ENCODE results near the gene APOL6. TPM values are rescaled to one million over a fixed set of nuclear protein-coding genes. Genes with fewer than 3 reads are reported as not detected.

The APOL6 gene
- total and polyA plus RNA-seq, 10 of the 15 experiments (the other 5 are each of a cell fraction or from before 2014, with no cell fraction given), result 4.3 to 22.9 (median 9.3) TPM

DNA sequence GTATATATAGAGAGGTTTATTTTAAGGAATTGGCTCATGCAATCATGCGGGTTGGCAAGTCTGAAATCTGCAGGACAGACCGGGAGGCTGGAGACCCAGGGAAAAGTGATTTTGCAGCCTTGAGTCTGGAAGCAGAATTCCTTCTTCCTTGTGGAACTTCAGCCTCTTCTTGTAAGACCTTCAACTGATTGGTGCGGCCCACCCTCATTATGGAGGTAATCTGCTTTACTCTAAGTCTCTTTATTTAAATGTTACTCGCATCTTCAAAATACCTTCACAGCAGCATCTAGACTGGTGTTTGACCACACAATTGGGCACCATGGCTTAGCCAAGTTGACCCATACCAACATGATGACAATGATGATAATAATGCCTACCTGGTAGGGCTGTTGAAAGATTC is 48.9 kb upstream of the APOL6 start:
- H3K9me3 ChIP-seq (replicated peaks; ENCODE audit: control insufficient read depth, insufficient read depth, low read length), result no peaks in the 10 kb centered on the region
- SMC1A ChIA-PET (ENCODE audit: uncharacterized antibody, unreplicated experiment), result no interaction called here
- no peaks in the 10 kb centered on the region for H3K27me3 ChIP-seq (replicated peaks in 1 of 2; ENCODE audit: control insufficient read depth in 2 of 2, insufficient read depth in 2 of 2, low read length in 1 of 2)
- FAIRE-seq (no peak), DNase-seq (ENCODE audit: low read depth, low spot score) (no peak), ATAC-seq (no peak)
- POLR2A ChIA-PET, result no interaction called here
- no peaks in the 10 kb centered on the region for H4K20me1 ChIP-seq (ENCODE audit: control insufficient read depth, insufficient read depth)
- CTCF ChIA-PET, result no interaction called here
- no peak overlapping the region for H3K9ac ChIP-seq (ENCODE audit: control insufficient read depth, insufficient read depth, low read length)
- in situ Hi-C loops (cut with MboI) (no loop called here), intact Hi-C loops (cut with micrococcal nuclease; ENCODE audit: unreplicated experiment) (no loop called here)
- no peak overlapping the region for H3K27ac ChIP-seq (ENCODE audit: control insufficient read depth, insufficient read depth)
- no peak overlapping the region for H3K4me2 ChIP-seq (ENCODE audit: control insufficient read depth, insufficient read depth)
- TF ChIP-seq SMAD1 (IDR thresholded peaks at IDR 0.05; ENCODE audit: low read depth, partially characterized antibody) (no peak), SP1 (IDR thresholded peaks at IDR 0.05; ENCODE audit: low read depth, low read length) (no peak), ZNF384 (IDR thresholded peaks at IDR 0.05; ENCODE audit: borderline replicate concordance, low read depth, low read length) (no peak), TCF7 (IDR thresholded peaks at IDR 0.05; ENCODE audit: borderline replicate concordance) (no peak), NR2C1 (IDR thresholded peaks at IDR 0.05) (no peak), MYC (IDR thresholded peaks at IDR 0.05; ENCODE audit: insufficient read depth, insufficient read length, insufficient replicate concordance, low read length, severe bottlenecking) (no peak), BMI1 (IDR thresholded peaks at IDR 0.05; ENCODE audit: borderline replicate concordance) (no peak), CREB1 (IDR thresholded peaks at IDR 0.05; ENCODE audit: low read depth) (no peak), SIX5 (IDR thresholded peaks at IDR 0.05; ENCODE audit: low read depth, low read length, severe bottlenecking) (no peak), EP300 (IDR thresholded peaks at IDR 0.05; ENCODE audit: borderline replicate concordance in 1 of 2, control insufficient read depth in 1 of 2, low read depth in 2 of 2, low read length in 2 of 2) (no peak), POLR2AphosphoS2 (IDR thresholded peaks at IDR 0.05; ENCODE audit: low read depth, low read length) (no peak), USF2 (IDR thresholded peaks at IDR 0.05; ENCODE audit: borderline replicate concordance, low read depth, low read length) (no peak), GATAD2B (conservative IDR thresholded peaks at IDR 0.05; ENCODE audit: low read depth) (no peak), CHD2 (IDR thresholded peaks at IDR 0.05; ENCODE audit: borderline replicate concordance, low read depth, low read length) (no peak), SREBF2 (IDR thresholded peaks at IDR 0.05; ENCODE audit: low read length) (no peak), YY1 (IDR thresholded peaks at IDR 0.05; ENCODE audit: low read depth, low read length) (no peak), RUNX3 (IDR thresholded peaks at IDR 0.05; ENCODE audit: low read length) (no peak), IKZF2 (IDR thresholded peaks at IDR 0.05) (no peak)
- TF ChIP-seq, protein P1, sequence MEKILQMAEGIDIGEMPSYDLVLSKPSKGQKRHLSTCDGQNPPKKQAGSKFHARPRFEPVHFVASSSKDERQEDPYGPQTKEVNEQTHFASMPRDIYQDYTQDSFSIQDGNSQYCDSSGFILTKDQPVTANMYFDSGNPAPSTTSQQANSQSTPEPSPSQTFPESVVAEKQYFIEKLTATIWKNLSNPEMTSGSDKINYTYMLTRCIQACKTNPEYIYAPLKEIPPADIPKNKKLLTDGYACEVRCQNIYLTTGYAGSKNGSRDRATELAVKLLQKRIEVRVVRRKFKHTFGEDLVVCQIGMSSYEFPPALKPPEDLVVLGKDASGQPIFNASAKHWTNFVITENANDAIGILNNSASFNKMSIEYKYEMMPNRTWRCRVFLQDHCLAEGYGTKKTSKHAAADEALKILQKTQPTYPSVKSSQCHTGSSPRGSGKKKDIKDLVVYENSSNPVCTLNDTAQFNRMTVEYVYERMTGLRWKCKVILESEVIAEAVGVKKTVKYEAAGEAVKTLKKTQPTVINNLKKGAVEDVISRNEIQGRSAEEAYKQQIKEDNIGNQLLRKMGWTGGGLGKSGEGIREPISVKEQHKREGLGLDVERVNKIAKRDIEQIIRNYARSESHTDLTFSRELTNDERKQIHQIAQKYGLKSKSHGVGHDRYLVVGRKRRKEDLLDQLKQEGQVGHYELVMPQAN (conservative IDR thresholded peaks at IDR 0.05), result no peak
- TF ChIP-seq, protein P2, sequence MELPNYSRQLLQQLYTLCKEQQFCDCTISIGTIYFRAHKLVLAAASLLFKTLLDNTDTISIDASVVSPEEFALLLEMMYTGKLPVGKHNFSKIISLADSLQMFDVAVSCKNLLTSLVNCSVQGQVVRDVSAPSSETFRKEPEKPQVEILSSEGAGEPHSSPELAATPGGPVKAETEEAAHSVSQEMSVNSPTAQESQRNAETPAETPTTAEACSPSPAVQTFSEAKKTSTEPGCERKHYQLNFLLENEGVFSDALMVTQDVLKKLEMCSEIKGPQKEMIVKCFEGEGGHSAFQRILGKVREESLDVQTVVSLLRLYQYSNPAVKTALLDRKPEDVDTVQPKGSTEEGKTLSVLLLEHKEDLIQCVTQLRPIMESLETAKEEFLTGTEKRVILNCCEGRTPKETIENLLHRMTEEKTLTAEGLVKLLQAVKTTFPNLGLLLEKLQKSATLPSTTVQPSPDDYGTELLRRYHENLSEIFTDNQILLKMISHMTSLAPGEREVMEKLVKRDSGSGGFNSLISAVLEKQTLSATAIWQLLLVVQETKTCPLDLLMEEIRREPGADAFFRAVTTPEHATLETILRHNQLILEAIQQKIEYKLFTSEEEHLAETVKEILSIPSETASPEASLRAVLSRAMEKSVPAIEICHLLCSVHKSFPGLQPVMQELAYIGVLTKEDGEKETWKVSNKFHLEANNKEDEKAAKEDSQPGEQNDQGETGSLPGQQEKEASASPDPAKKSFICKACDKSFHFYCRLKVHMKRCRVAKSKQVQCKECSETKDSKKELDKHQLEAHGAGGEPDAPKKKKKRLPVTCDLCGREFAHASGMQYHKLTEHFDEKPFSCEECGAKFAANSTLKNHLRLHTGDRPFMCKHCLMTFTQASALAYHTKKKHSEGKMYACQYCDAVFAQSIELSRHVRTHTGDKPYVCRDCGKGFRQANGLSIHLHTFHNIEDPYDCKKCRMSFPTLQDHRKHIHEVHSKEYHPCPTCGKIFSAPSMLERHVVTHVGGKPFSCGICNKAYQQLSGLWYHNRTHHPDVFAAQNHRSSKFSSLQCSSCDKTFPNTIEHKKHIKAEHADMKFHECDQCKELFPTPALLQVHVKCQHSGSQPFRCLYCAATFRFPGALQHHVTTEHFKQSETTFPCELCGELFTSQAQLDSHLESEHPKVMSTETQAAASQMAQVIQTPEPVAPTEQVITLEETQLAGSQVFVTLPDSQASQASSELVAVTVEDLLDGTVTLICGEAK (IDR thresholded peaks at IDR 0.05; ENCODE audit: borderline replicate concordance), result no peak
- 79% methylated on average over 4 of the region's 4 CpGs for WGBS (ENCODE audit: insufficient coverage, insufficient replicate concordance, low lambda C conversion rate, missing lambda C conversion rate)
- RAD21 ChIA-PET (ENCODE audit: unreplicated experiment), result no interaction called here
- no TSS peak for BruUV-seq (replicated peaks)
- H2AFZ ChIP-seq (ENCODE audit: control insufficient read depth, low read depth, low read length), result no peak overlapping the region
- no peaks in the 10 kb centered on the region for H3K4me1 ChIP-seq (ENCODE audit: control insufficient read depth, insufficient read depth, low read length)
- H3K4me3 ChIP-seq, result no peak overlapping the region
- no peaks in the 10 kb centered on the region for H3K36me3 ChIP-seq (ENCODE audit: control insufficient read depth in 2 of 2, insufficient read depth in 2 of 2, low read length in 1 of 2)
- H3K79me2 ChIP-seq (ENCODE audit: control insufficient read depth, insufficient read depth, low read length), result no peaks in the 10 kb centered on the region
